ENCODE data around the gene FOXC1.

Gene FOXC1

GRCh38 chr6:1644516-1645060, 34.9 kb downstream of the FOXC1 start:
- peaks cover 3% of the 10 kb centered on the region for H3K36me3 Mint-ChIP-seq (ENCODE audit: low read depth)
- no peak overlapping the region for H3K4me3 Mint-ChIP-seq
- H3K9me3 Mint-ChIP-seq = no peaks in the 10 kb centered on the region
- H3K27me3 Mint-ChIP-seq = no peaks in the 10 kb centered on the region
- no peaks in the 10 kb centered on the region for H3K4me1 Mint-ChIP-seq (ENCODE audit: low read depth)
- no peak overlapping the region for H3K27ac Mint-ChIP-seq

- no peaks in the 10 kb centered on the region for H3K4me1 Mint-ChIP-seq (ENCODE audit: low read depth)
- no peaks in the 10 kb centered on the region for H3K9me3 Mint-ChIP-seq
- H3K27ac Mint-ChIP-seq = no peak overlapping the region
- H3K27me3 Mint-ChIP-seq = no peaks in the 10 kb centered on the region
- H3K36me3 Mint-ChIP-seq (ENCODE audit: low read depth) = no peaks in the 10 kb centered on the region
- no peak overlapping the region for H3K4me3 Mint-ChIP-seq
Observed at GRCh38 chr6:1645466-1646185, 35.9 kb downstream of the FOXC1 start.

DNA sequence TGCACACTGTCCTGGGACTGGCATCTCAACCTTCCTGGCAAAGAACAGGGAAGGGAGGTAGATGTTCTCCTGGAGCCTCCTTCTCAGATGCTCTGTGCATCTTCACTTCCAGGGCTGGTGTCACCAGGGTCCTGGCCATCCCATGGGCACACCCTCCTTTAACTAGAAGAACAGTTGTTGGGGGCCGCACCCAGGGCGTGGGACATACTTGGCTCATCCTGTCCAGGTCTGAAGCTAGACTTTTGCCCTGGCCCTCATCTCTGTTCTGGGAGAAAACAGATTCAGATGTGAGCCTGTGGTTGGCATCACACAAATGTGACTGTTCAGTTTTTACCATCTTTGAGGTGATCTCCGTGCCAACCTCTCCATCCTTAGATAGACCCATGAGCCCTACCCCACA, 41.6 kb downstream of the FOXC1 start:
- H3K27me3 Mint-ChIP-seq = no peaks in the 10 kb centered on the region
- no peaks in the 10 kb centered on the region for H3K36me3 Mint-ChIP-seq (ENCODE audit: low read depth)
- no peaks in the 10 kb centered on the region for H3K9me3 Mint-ChIP-seq
- H3K4me1 Mint-ChIP-seq (ENCODE audit: low read depth) = no peaks in the 10 kb centered on the region
- H3K4me3 Mint-ChIP-seq = no peak overlapping the region
- no peak overlapping the region for H3K27ac Mint-ChIP-seq

- no peaks in the 10 kb centered on the region for H3K9me3 Mint-ChIP-seq
- H3K4me3 Mint-ChIP-seq = no peak overlapping the region
- no peaks in the 10 kb centered on the region for H3K27me3 Mint-ChIP-seq
- no peaks in the 10 kb centered on the region for H3K4me1 Mint-ChIP-seq (ENCODE audit: low read depth)
- no peak overlapping the region for H3K27ac Mint-ChIP-seq
- peaks cover 4% of the 10 kb centered on the region for H3K36me3 Mint-ChIP-seq (ENCODE audit: low read depth)
Observed at GRCh38 chr6:1652842-1653241, 43.1 kb downstream of the FOXC1 start.

DNA sequence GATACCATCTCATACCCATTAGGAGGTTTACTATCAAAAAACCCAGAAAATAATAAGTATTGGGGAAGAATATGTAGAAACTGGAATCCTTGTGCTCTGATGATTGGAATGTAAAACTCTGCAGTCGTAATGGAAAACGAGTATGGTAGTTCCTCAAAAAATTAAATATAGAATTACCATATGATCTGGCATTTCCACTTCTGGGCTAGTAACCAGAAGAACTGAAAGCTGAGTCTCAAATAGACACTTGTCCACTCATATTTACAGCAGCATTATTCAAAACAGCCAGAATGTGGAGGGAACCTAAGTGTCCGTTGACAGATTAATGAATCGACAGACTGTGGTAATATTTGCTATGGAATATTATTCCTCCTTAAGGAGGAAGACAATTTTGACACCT, 44.3 kb downstream of the FOXC1 start:
- H3K27me3 Mint-ChIP-seq = no peaks in the 10 kb centered on the region

DNA sequence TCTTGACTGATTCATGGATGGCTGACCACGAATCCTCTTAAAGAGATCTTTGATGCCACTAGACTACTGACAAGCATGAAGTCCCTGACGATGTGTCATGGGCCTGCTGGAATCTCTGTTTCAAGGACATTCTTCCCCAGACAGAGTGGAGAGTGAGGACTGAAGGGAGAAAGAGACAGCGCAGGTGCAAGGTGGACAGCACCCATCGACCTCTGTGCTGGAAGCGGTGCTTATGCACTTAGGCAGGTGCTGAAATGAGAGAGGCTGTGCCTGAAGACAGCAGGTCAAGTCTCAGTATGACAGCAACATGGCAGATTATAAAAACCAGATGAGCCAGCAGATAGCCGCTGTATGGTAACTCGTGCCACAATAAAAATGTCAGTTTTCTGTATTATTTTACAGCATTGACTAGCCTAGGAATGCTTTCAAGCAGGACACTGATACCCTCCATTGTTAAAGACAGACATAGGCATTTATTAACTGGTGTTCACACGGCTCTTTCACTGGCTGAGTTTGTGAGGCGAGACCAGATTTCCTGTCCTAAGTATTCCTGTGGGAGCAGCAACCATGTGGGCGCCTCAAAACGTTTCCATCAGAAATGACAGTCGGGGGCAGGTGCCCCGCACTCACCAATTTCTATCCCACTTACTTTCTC, 47.5 kb downstream of the FOXC1 start:
- Mint-ChIP-seq H3K4me1 (ENCODE audit: low read depth) (no peaks in the 10 kb centered on the region), H3K27me3 (no peaks in the 10 kb centered on the region), H3K36me3 (ENCODE audit: low read depth) (peaks cover 14% of the 10 kb centered on the region), H3K27ac (no peak overlapping the region), H3K4me3 (no peak overlapping the region), H3K9me3 (no peaks in the 10 kb centered on the region)

More for the DNA sequence above, 44.3 kb downstream of the FOXC1 start:
- Mint-ChIP-seq H3K4me1 (ENCODE audit: low read depth) (no peaks in the 10 kb centered on the region), H3K9me3 (no peaks in the 10 kb centered on the region), H3K4me3 (no peak overlapping the region), H3K36me3 (ENCODE audit: low read depth) (peaks cover 4% of the 10 kb centered on the region), H3K27ac (no peak overlapping the region)

DNA sequence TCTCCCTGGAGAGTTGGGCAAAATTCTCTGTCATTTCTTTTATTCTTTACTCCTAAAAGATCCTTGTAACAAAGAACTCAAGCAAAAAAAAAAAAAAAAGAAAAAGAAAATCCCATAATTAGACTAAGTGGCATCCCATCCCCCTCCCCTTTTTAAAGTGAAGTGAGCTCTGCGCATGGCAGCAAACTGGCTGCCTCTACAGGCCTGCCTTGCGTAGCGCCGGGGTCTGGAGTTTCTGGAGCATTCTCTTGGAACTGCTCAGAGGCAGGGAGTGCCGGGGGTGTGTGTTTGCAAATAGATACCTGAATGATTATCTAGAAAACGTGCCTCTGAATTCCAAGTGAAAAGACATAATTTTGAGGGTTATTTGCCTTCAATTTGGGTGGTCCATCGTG, 48.1 kb downstream of the FOXC1 start:
- peaks cover 15% of the 10 kb centered on the region for H3K36me3 Mint-ChIP-seq (ENCODE audit: low read depth)
- no peaks in the 10 kb centered on the region for H3K9me3 Mint-ChIP-seq
- no peaks in the 10 kb centered on the region for H3K4me1 Mint-ChIP-seq (ENCODE audit: low read depth)
- no peak overlapping the region for H3K27ac Mint-ChIP-seq
- H3K4me3 Mint-ChIP-seq = no peak overlapping the region
- H3K27me3 Mint-ChIP-seq = no peaks in the 10 kb centered on the region

GRCh38 chr6:1658212-1659005, 48.7 kb downstream of the FOXC1 start:
- Mint-ChIP-seq H3K4me3 (no peak overlapping the region), H3K27me3 (no peaks in the 10 kb centered on the region), H3K9me3 (no peaks in the 10 kb centered on the region), H3K27ac (no peak overlapping the region), H3K36me3 (ENCODE audit: low read depth) (peaks cover 15% of the 10 kb centered on the region), H3K4me1 (ENCODE audit: low read depth) (no peaks in the 10 kb centered on the region)

GRCh38 chr6:1659816-1660215, 50.1 kb downstream of the FOXC1 start:
- Mint-ChIP-seq H3K27ac (no peak overlapping the region), H3K36me3 (ENCODE audit: low read depth) (peaks cover 15% of the 10 kb centered on the region), H3K27me3 (no peaks in the 10 kb centered on the region), H3K4me3 (no peak overlapping the region), H3K9me3 (no peaks in the 10 kb centered on the region), H3K4me1 (ENCODE audit: low read depth) (no peaks in the 10 kb centered on the region)

GRCh38 chr6:1662534-1662933, 52.8 kb downstream of the FOXC1 start:
- Mint-ChIP-seq H3K4me3 (no peak overlapping the region), H3K4me1 (ENCODE audit: low read depth) (no peaks in the 10 kb centered on the region), H3K27ac (no peak overlapping the region), H3K9me3 (no peaks in the 10 kb centered on the region), H3K36me3 (ENCODE audit: low read depth) (peaks cover 11% of the 10 kb centered on the region), H3K27me3 (no peaks in the 10 kb centered on the region)
